ENCODE results near the gene LCMT1. TPM values are rescaled to one million over a fixed set of nuclear protein-coding genes. Genes with fewer than 3 reads are reported as not detected.
"Not testable (repeated sequence)": the region's sequence is repeated elsewhere in the genome, so short reads cannot be mapped to it uniquely, and the experiment has no call there.

Gene LCMT1
- total RNA-seq, result 10 to 100 TPM; 43.8 to 55.8 TPM
- long read RNA-seq, transcript LCMT1-201 (12 exons, 1,529 nt), result minor isoform, 21 of 83 reads
- long read RNA-seq, transcript LCMT1-203 (11 exons, 1,368 nt), result major isoform, 39 of 83 reads
- long read RNA-seq, partial matches to known transcripts, result 7 of 83 reads
- long read RNA-seq, other reads (novel, unspliced or antisense), result 12 of 83 reads

- peak; percentile 78 for ATAC-seq
- intact Hi-C loops (cut with DNase I, micrococcal nuclease), result loop anchor here in 1 of 2 donors (10.0 kb wide), 1 partner anchor 47 kb away; no protein-coding TSS in a partner anchor
- DNase-seq, result peak; percentile 91 to 95
Measured at GRCh38 chr16:25111403-25112166, at the start of gene LCMT1. TSS of gene LCMT1 (plus strand) at chr16:25111742. CDS start at chr16:25111884, 142 bp downstream.

- ATAC-seq (no peak), DNase-seq (no peak)
- intact Hi-C loops (cut with DNase I, micrococcal nuclease), result loop anchor here in 1 of 2 donors (10.0 kb wide), 1 partner anchor 52 kb away; the partner anchor contains the start of gene LCMT1
Measured at GRCh38 chr16:25063102-25063501, 48.4 kb upstream of the LCMT1 start.

GRCh38 chr16:25063865-25064264 is 47.7 kb upstream of the LCMT1 start:
- DNase-seq (no peak), ATAC-seq (no peak)
- intact Hi-C loops (cut with DNase I, micrococcal nuclease), result loop anchor here in 1 of 2 donors (10.0 kb wide), 1 partner anchor 51 kb away; the partner anchor contains the start of gene LCMT1

GRCh38 chr16:25064281-25064680 is 47.3 kb upstream of the LCMT1 start:
- not testable (repeated sequence) for ATAC-seq, DNase-seq
- intact Hi-C loops (cut with DNase I, micrococcal nuclease), result loop anchor here in 1 of 2 donors (10.0 kb wide), 1 partner anchor 51 kb away; the partner anchor contains the start of gene LCMT1

- DNase-seq, result no peak
- intact Hi-C loops (cut with DNase I, micrococcal nuclease), result loop anchor here in 1 of 2 donors (10.0 kb wide), 1 partner anchor 50 kb away; the partner anchor contains the start of gene LCMT1
- ATAC-seq, result no peak
Measured at GRCh38 chr16:25064937-25065336, 46.6 kb upstream of the LCMT1 start.

- no peak for ATAC-seq
- DNase-seq, result no peak
- intact Hi-C loops (cut with DNase I, micrococcal nuclease), result loop anchor here in 1 of 2 donors (10.0 kb wide), 1 partner anchor 49 kb away; the partner anchor contains the start of gene LCMT1
Measured at GRCh38 chr16:25065899-25066298, 45.6 kb upstream of the LCMT1 start.

- ATAC-seq (no peak), DNase-seq (peak in 1 of 2 donors; percentile 23)
- intact Hi-C loops (cut with DNase I, micrococcal nuclease), result loop anchor here in 1 of 2 donors (10.0 kb wide), 1 partner anchor 48 kb away; the partner anchor contains the start of gene LCMT1
Measured at GRCh38 chr16:25066426-25066746, 45.2 kb upstream of the LCMT1 start.

GRCh38 chr16:25066747-25067631 is 44.6 kb upstream of the LCMT1 start:
- intact Hi-C loops (cut with DNase I, micrococcal nuclease), result loop anchor here in 1 of 2 donors (10.0 kb wide), 1 partner anchor 48 kb away; the partner anchor contains the start of gene LCMT1
- ATAC-seq (peak; percentile 99), DNase-seq (peak; percentile 73 to 94)

GRCh38 chr16:25073854-25074253 is 37.7 kb upstream of the LCMT1 start:
- ATAC-seq (no peak), DNase-seq (no peak)
- intact Hi-C loops (cut with DNase I, micrococcal nuclease), result no loop called here

GRCh38 chr16:25078386-25078978 is 33.1 kb upstream of the LCMT1 start:
- ATAC-seq (no peak), DNase-seq (no peak)
- intact Hi-C loops (cut with DNase I, micrococcal nuclease), result no loop called here

GRCh38 chr16:25079637-25080378 is 31.7 kb upstream of the LCMT1 start:
- DNase-seq, result no peak

GRCh38 chr16:25080420-25081131 is 31.0 kb upstream of the LCMT1 start:
- DNase-seq (no peak), ATAC-seq (no peak)
- intact Hi-C loops (cut with DNase I, micrococcal nuclease), result no loop called here

More at GRCh38 chr16:25079637-25080378, 31.7 kb upstream of the LCMT1 start:
- ATAC-seq, result no peak
- intact Hi-C loops (cut with DNase I, micrococcal nuclease), result no loop called here

- ATAC-seq (no peak), DNase-seq (no peak)
- intact Hi-C loops (cut with DNase I, micrococcal nuclease), result no loop called here
Measured at GRCh38 chr16:25081702-25082101, 29.8 kb upstream of the LCMT1 start.

- intact Hi-C loops (cut with DNase I, micrococcal nuclease), result no loop called here
- ATAC-seq, result no peak
Measured at GRCh38 chr16:25083065-25083464, 28.5 kb upstream of the LCMT1 start.

GRCh38 chr16:25083701-25084100 is 27.8 kb upstream of the LCMT1 start:
- intact Hi-C loops (cut with DNase I, micrococcal nuclease), result no loop called here
- DNase-seq (no peak), ATAC-seq (no peak)

More at GRCh38 chr16:25083065-25083464, 28.5 kb upstream of the LCMT1 start:
- no peak for DNase-seq

GRCh38 chr16:25084797-25085196 is 26.7 kb upstream of the LCMT1 start:
- ATAC-seq (no peak), DNase-seq (no peak)
- intact Hi-C loops (cut with DNase I, micrococcal nuclease), result no loop called here

- intact Hi-C loops (cut with DNase I, micrococcal nuclease), result no loop called here
- DNase-seq (no peak), ATAC-seq (no peak)
Measured at GRCh38 chr16:25087761-25088160, 23.8 kb upstream of the LCMT1 start.

All from left colon (tissue), 2 donors.